ENCODE data around the gene DLGAP4.

Gene DLGAP4

GRCh38 chr20:36320898-36321695, 15.0 kb downstream of the DLGAP4 start:
- in situ Hi-C loops (cut with MboI; ENCODE audit: low sequenced_read_pairs): no loop called here

GRCh38 chr20:36322131-36322530, 16.0 kb downstream of the DLGAP4 start:
- in situ Hi-C loops (cut with MboI; ENCODE audit: low sequenced_read_pairs): no loop called here

- in situ Hi-C loops (cut with MboI; ENCODE audit: low sequenced_read_pairs): no loop called here
These were observed 24.0 kb downstream of the DLGAP4 start for GRCh38 chr20:36330091-36330490.

DNA sequence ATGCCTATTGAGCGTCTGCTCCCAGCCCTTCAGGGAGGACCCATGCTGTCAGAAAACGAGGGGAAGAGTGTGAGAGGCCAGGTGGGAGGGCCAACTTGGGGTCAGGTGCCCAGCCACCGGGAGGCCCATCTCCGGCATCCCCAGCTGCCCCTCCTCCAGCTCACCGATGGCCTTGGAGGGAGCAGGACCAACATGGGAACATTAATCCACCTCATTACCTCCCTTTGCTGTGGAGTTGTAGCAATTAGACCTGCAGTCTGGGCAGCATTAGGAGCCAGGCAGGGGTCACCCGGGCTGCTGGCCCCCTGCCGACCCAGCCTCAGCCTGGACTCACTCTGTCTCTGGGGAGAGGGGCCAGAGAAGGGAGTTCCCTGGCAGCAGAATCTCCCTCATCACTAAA, 25.1 kb downstream of the DLGAP4 start:
- in situ Hi-C loops (cut with MboI; ENCODE audit: low sequenced_read_pairs): no loop called here

GRCh38 chr20:36333841-36334240, 27.7 kb downstream of the DLGAP4 start:
- in situ Hi-C loops (cut with MboI; ENCODE audit: low sequenced_read_pairs): no loop called here

GRCh38 chr20:36334281-36335205, 28.4 kb downstream of the DLGAP4 start:
- in situ Hi-C loops (cut with MboI; ENCODE audit: low sequenced_read_pairs): no loop called here

- in situ Hi-C loops (cut with MboI; ENCODE audit: low sequenced_read_pairs): no loop called here
These were observed 29.2 kb downstream of the DLGAP4 start for GRCh38 chr20:36335206-36335870.

DNA sequence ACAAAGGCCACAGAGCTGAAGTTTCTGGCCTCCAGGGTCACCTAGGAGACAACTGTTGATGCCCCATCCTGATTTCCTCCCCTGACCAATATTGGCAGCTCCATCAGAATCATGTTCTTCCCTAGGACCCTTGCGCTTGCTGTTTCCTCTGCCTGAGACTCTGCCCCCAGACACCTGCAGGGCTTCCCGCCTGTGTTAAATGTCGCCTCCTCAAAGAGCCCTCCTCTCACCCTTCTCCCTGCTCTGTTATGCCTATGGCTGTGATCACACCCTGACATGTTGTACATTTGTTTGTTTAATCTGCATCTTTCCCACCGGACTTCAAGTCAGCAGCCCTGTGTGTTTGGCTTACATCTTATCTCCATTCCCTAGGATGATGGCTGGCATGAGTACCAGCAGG, 30.1 kb downstream of the DLGAP4 start:
- in situ Hi-C loops (cut with MboI; ENCODE audit: low sequenced_read_pairs): no loop called here

- in situ Hi-C loops (cut with MboI; ENCODE audit: low sequenced_read_pairs): no loop called here
These were observed 31.0 kb downstream of the DLGAP4 start for GRCh38 chr20:36336954-36337704.

- in situ Hi-C loops (cut with MboI; ENCODE audit: low sequenced_read_pairs): no loop called here
These were observed 31.7 kb downstream of the DLGAP4 start for GRCh38 chr20:36337886-36338285.

DNA sequence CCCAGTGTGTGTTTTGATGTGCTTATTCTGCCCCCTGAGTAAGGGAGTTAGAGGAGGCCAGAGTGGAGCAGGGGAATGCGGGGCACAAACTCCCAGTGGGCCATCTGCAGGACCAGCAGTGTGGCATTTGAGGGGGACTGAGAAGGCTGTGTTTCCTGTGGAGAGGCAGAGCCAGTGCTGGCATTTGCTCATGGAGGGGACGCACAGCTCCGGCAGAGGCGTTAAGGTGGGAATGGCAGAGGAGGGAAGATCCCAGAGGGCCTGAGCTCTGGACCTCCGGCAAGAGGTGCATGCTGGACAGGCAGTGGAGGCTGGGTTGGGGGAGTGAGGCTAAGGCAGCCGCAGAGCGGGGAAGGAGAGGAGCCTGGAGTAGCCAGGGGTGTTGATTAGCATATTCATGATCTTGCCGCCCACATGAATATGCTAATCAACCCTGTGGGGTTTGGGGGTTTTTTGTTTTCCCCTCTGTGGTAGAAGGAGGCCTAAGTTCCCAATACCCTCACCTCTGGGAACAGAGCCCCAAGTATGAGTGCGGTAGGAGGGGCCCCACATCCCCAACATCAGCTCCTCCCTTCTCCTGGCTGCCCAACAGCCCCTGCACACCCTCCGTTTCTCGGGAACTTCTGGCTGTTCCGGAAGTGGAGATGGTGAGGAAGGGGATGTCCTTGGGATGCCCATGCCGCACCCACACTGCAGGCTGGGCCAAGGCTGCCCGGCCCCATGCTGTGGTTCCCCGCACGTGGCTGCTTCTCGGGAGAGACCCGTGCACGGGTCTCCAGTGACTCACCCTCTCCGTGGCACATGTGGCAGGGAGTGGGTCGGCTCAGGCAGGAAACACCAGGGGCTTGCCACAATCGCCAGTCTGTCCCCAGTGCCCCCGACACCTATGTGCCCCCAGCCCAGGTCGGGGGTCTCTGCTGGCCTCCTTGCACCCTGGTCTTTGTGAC, 33.8 kb downstream of the DLGAP4 start:
- in situ Hi-C loops (cut with MboI; ENCODE audit: low sequenced_read_pairs): no loop called here

DNA sequence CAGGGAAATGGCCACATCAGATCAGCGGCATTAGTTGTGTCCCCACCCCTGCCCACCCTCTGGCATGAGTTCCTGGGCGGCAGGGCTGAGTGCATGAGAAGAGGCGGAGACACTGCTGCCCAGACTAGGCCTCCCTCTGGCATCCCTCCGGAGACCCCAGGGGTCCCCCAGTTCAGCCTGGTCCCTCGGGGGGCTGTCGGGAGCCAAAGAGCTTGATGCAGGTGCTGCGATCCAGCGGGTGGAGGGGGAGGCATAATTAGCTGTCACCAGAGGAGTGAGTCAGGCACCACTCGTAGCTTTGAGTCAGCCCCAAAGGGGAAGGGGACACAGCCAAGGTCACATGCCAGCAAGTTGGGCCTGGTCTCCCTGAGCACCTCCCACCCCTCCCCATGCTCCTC, 34.5 kb downstream of the DLGAP4 start:
- in situ Hi-C loops (cut with MboI; ENCODE audit: low sequenced_read_pairs): no loop called here

DNA sequence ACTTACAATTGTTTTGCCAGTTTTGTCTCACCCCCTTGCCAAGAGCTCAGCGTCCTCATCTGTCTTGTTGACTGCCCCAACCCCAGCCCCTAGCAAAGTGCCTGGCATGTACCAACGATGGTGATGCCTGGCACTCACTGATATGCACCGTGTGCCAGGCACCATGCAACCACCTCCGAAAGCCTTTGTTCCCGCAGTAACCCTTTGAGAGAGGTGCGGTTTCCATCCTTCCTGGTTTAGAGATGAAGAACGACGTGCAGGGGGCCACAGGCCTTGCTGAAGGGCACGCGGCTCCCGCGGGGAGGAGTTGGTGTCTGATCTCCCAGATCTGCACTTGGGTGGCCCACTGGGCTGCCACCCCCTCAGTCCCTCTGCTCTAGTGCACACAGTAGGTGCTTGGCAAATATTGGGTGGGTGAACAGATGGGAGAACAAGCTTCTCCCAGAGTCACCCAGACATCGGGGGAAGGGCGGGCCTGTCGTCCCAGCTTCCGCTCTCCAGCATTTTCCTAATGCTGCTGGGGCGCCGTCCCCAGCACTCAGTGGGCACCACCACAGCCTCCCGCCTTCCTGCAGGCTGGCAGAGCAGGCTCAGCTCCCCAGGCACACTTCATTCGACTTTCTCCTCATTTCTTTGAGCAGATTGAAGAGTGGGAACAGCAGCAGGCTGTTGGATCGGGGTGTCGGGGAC, 35.3 kb downstream of the DLGAP4 start:
- in situ Hi-C loops (cut with MboI; ENCODE audit: low sequenced_read_pairs): no loop called here

- in situ Hi-C loops (cut with MboI; ENCODE audit: low sequenced_read_pairs): no loop called here
These were observed 36.4 kb downstream of the DLGAP4 start for GRCh38 chr20:36342331-36343120.

- in situ Hi-C loops (cut with MboI; ENCODE audit: low sequenced_read_pairs): no loop called here
These were observed 37.5 kb downstream of the DLGAP4 start for GRCh38 chr20:36343641-36344040.

DNA sequence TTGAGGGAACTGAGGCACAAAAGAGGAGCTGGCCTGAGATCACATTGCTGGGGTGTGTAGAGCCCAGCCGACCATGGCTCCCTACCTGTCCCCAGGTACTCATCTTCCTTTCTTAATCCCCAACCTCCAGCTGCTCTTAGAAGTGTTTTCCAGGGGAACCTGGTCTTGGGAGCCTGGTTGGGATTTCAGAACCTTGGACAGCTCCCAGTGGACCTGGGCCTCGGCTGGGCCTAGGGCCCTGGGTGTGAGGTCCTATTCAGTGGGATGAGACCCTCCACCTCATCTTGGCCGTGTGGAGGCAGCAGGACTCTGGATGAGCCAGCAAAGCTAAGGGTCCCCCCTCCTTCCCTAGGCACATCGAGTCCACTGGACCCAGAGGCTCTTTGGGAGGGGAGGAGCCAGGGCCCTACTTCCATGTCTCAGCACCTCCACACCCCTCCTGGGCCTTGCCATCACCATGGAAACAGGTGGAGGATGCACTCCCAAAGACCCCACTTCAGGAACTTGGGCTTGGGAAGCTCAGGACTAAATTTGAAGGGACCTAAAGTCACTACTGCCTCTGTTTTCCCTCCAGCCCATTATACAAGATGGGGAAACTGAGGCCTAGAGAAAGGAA, 38.5 kb downstream of the DLGAP4 start:
- in situ Hi-C loops (cut with MboI; ENCODE audit: low sequenced_read_pairs): no loop called here

GRCh38 chr20:36346256-36346655, 40.1 kb downstream of the DLGAP4 start:
- in situ Hi-C loops (cut with MboI; ENCODE audit: low sequenced_read_pairs): no loop called here

Measured in hTERT RPE-1 (cell line).